Nephron (organoid): ENCODE measurements around the gene ATP6V0A4.

Source experiments
- H3K27ac Mint-ChIP-seq, 3 experiments: 2 replicates each; pipeline ENCODE4 v1.8.0; 2020; ENCODE audit warnings: mixed read lengths in 3 of 3, mild to moderate bottlenecking in 2 of 3, moderate library complexity in 1 of 3
- H3K27me3 Mint-ChIP-seq: 2 replicates; pipeline ENCODE4 v1.8.0; 2021; ENCODE audit warnings: low read depth, mild to moderate bottlenecking, moderate library complexity, mixed read lengths
- H3K36me3 Mint-ChIP-seq: 2 replicates; pipeline ENCODE4 v1.8.0; 2020; ENCODE audit warnings: low read depth, mixed read lengths
- H3K4me1 Mint-ChIP-seq: 2 replicates; pipeline ENCODE4 v1.8.0; 2020; ENCODE audit warnings: mixed read lengths
- H3K4me3 Mint-ChIP-seq, 3 experiments: 2 replicates each; pipeline ENCODE4 v1.8.0; 2020; ENCODE audit warnings: mild to moderate bottlenecking in 3 of 3, mixed read lengths in 3 of 3, moderate library complexity in 2 of 3
- H3K9me3 Mint-ChIP-seq: 2 replicates; pipeline ENCODE4 v1.8.0; 2020; ENCODE audit warnings: mixed read lengths
- CTCF ChIP-seq, 3 experiments: fragments of 200-600 bp; sonication (generic); IDR thresholded peaks; one replicate each; pipeline ENCODE4 v1.5.0; 2021; ENCODE audit warnings: antibody characterized with exemption in 3 of 3; ENCODE audit not compliant: unreplicated experiment in 3 of 3

ATP6V0A4 gene

GRCh38 chr7:138716889-138717288 lies 81.1 kb downstream of the ATP6V0A4 start:
- Mint-ChIP-seq H3K27me3 (peaks cover 8% of the 10 kb centered on the region), H3K4me1 (no peaks in the 10 kb centered on the region), H3K9me3 (no peaks in the 10 kb centered on the region), H3K4me3 (no peak overlapping the region), H3K27ac (no peak overlapping the region), H3K36me3 (peaks cover 4% of the 10 kb centered on the region)
- no peak for TF ChIP-seq CTCF (IDR thresholded peaks at IDR 0.05; ENCODE audit: unreplicated experiment in 3 of 3)

- no peak for TF ChIP-seq CTCF (IDR thresholded peaks at IDR 0.05; ENCODE audit: unreplicated experiment in 3 of 3)
- H3K36me3 Mint-ChIP-seq, result peaks cover 4% of the 10 kb centered on the region
- no peak overlapping the region for H3K4me3 Mint-ChIP-seq
- peaks cover 5% of the 10 kb centered on the region for H3K27me3 Mint-ChIP-seq
- H3K4me1 Mint-ChIP-seq, result no peaks in the 10 kb centered on the region
- H3K9me3 Mint-ChIP-seq, result no peaks in the 10 kb centered on the region
- no peak overlapping the region for H3K27ac Mint-ChIP-seq
Measured at GRCh38 chr7:138713191-138713590, 84.8 kb downstream of the ATP6V0A4 start.

GRCh38 chr7:138712652-138713051 lies 85.3 kb downstream of the ATP6V0A4 start:
- Mint-ChIP-seq H3K27me3 (peaks cover 5% of the 10 kb centered on the region), H3K27ac (no peak overlapping the region), H3K36me3 (peaks cover 4% of the 10 kb centered on the region), H3K4me1 (no peaks in the 10 kb centered on the region), H3K4me3 (no peak overlapping the region), H3K9me3 (no peaks in the 10 kb centered on the region)
- no peak for TF ChIP-seq CTCF (IDR thresholded peaks at IDR 0.05; ENCODE audit: unreplicated experiment in 3 of 3)

GRCh38 chr7:138710536-138711385 lies 87.2 kb downstream of the ATP6V0A4 start:
- Mint-ChIP-seq H3K27ac (no peak overlapping the region), H3K9me3 (no peaks in the 10 kb centered on the region)
- TF ChIP-seq CTCF (IDR thresholded peaks at IDR 0.05; ENCODE audit: unreplicated experiment in 3 of 3), result no peak

GRCh38 chr7:138705167-138705566 lies 92.8 kb downstream of the ATP6V0A4 start:
- Mint-ChIP-seq H3K4me1 (no peaks in the 10 kb centered on the region), H3K9me3 (peaks cover 2% of the 10 kb centered on the region), H3K27me3 (no peaks in the 10 kb centered on the region), H3K27ac (no peak overlapping the region), H3K36me3 (no peaks in the 10 kb centered on the region), H3K4me3 (no peak overlapping the region)
- no peak for TF ChIP-seq CTCF (IDR thresholded peaks at IDR 0.05; ENCODE audit: unreplicated experiment in 3 of 3)

More at GRCh38 chr7:138710536-138711385, 87.2 kb downstream of the ATP6V0A4 start:
- Mint-ChIP-seq H3K4me3 (no peak overlapping the region), H3K27me3 (no peaks in the 10 kb centered on the region), H3K36me3 (peaks cover 4% of the 10 kb centered on the region), H3K4me1 (no peaks in the 10 kb centered on the region)

- no peaks in the 10 kb centered on the region for H3K4me1 Mint-ChIP-seq
- peaks cover 2% of the 10 kb centered on the region for H3K9me3 Mint-ChIP-seq
- H3K27ac Mint-ChIP-seq, result no peak overlapping the region
- no peak for TF ChIP-seq CTCF (IDR thresholded peaks at IDR 0.05; ENCODE audit: unreplicated experiment in 3 of 3)
- no peaks in the 10 kb centered on the region for H3K36me3 Mint-ChIP-seq
- peaks cover 4% of the 10 kb centered on the region for H3K27me3 Mint-ChIP-seq
- no peak overlapping the region for H3K4me3 Mint-ChIP-seq
Measured at GRCh38 chr7:138701537-138701923, 96.5 kb downstream of the ATP6V0A4 start.
